Activated naive CD8-positive, alpha-beta T cell treated with anti-CD3 and anti-CD28 coated beads for 36 hours (primary cell): ENCODE data around the gene OTUD3. TPM values are rescaled to one million over a fixed set of nuclear protein-coding genes. Genes with fewer than 3 reads are reported as not detected.
"Not testable (repeated sequence)": the region's sequence is repeated elsewhere in the genome, so short reads cannot be mapped to it uniquely, and the experiment has no call there.

Source experiments
- DNase-seq: peaks from one replicate; pipeline ENCODE4 v3.0.0; 2021
- H3K27ac Mint-ChIP-seq: one replicate; pipeline ENCODE4 v1.8.0; 2022; ENCODE audit warnings: mild to moderate bottlenecking, moderate library complexity, mixed read lengths
- H3K27me3 Mint-ChIP-seq: one replicate; pipeline ENCODE4 v1.8.0; 2022; ENCODE audit warnings: mild to moderate bottlenecking, mixed read lengths
- H3K36me3 Mint-ChIP-seq: one replicate; pipeline ENCODE4 v1.8.0; 2021; ENCODE audit warnings: mild to moderate bottlenecking, mixed read lengths
- H3K4me1 Mint-ChIP-seq: one replicate; pipeline ENCODE4 v1.8.0; 2021; ENCODE audit warnings: mixed read lengths
- H3K4me3 Mint-ChIP-seq: one replicate; pipeline ENCODE4 v1.8.0; 2022; ENCODE audit warnings: mild to moderate bottlenecking, moderate library complexity, mixed read lengths
- H3K9me3 Mint-ChIP-seq: one replicate; pipeline ENCODE4 v1.8.0; 2022; ENCODE audit warnings: mixed read lengths
- total RNA-seq, 2 experiments: library from RNA; stranded (reverse); gene quantifications; one replicate each; pipeline ENCODE4 v1.2.3, GENCODE V29; 2021

OTUD3 gene
- total RNA-seq, 2 experiments from 2014 or later, result 6.2 to 7.3 TPM

DNA sequence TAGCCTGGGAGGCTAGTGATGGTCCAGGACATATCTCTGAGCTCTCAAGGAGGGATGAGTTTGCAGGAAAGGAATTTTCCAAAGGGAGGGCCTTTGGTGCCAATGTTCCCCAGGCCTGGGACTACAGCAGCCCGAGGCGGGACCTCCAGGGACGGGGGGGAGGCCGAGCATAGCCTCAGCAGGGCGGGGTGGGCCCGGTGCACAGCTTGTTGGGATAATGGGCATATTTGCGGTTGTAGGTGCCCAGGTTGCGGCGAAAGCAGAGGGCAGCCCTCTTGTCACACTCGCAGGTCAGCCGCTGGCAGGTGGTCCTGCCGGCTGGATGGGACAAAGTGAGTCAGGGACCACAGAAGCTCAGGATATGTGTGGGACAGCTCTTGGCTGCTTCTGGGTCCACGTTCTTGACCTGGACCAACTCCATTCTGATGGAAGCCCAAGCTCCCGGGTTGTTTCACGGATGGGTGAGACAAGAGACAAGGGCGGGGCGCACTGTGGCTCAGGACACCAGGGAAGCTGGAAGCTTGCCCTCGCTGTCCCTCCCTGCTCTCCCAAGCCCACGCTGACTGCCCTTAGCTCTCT is 38.0 kb downstream of the OTUD3 start:
- peaks cover 3% of the 10 kb centered on the region for H3K4me1 Mint-ChIP-seq

DNA sequence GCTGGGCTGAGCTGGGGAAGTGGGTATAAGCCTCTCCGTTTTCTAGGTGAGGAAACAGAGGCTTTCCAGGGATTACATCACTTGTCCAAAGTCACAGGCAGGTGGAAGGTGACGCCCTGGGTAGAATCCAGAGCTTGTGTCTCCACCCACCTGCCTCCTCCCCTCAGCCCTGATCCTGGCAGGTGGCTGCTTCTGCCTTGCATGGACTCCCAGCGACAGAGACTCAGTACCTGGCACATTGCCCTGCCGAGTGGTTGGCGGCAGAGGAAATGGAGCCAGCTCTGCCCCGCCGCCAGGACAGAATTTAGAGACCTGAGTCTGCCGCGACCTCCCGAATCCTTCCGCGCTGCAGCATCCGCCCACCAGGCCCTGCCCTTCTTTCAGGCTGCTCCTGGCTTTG is 39.1 kb downstream of the OTUD3 start:
- H3K27me3 Mint-ChIP-seq, result no peaks in the 10 kb centered on the region
- H3K4me3 Mint-ChIP-seq, result no peak overlapping the region
- peaks cover 2% of the 10 kb centered on the region for H3K36me3 Mint-ChIP-seq
- H3K9me3 Mint-ChIP-seq, result no peaks in the 10 kb centered on the region
- peaks cover 3% of the 10 kb centered on the region for H3K4me1 Mint-ChIP-seq
- DNase-seq, result no peak
- H3K27ac Mint-ChIP-seq, result no peak overlapping the region

More for the DNA sequence above, 38.0 kb downstream of the OTUD3 start:
- H3K27me3 Mint-ChIP-seq, result no peaks in the 10 kb centered on the region
- H3K27ac Mint-ChIP-seq, result no peak overlapping the region
- H3K9me3 Mint-ChIP-seq, result no peaks in the 10 kb centered on the region
- no peak for DNase-seq
- H3K36me3 Mint-ChIP-seq, result peaks cover 2% of the 10 kb centered on the region
- H3K4me3 Mint-ChIP-seq, result no peak overlapping the region

DNA sequence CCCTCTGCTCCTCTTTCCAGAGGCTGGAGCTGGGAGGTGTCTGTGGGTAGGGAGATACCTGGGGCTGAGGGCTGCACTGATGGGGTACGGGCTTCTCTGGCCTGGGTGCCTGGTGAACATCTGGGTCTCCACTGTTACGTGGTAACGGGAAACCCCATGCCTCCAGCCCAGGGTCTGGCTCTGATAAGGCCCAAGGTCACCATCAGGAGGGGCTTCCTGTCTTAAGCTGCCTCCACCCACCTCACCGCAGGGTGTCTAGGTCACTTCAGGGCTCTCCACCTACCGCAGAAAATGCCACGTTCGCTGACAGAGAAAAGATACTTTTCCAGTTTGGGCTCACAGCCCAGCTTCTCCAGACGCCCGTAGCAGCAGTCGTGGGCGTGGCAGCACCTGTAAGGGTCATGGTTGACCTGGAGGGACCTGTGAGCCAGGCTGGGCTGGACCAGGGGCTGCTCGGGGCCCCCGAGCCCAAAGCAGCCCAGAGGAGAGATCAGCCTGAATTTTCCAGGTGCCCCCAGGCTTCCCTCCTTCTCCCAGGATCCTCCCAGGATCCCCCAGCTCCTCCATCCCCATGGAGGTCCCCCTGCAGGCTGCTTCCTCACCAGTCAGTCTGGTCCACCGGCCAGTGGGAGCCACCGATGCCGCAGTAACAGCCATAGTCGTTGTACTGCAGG is 40.0 kb downstream of the OTUD3 start:
- H3K4me1 Mint-ChIP-seq, result peaks cover 3% of the 10 kb centered on the region
- peaks cover 2% of the 10 kb centered on the region for H3K36me3 Mint-ChIP-seq
- H3K4me3 Mint-ChIP-seq, result no peak overlapping the region
- no peak for DNase-seq
- no peaks in the 10 kb centered on the region for H3K9me3 Mint-ChIP-seq
- no peaks in the 10 kb centered on the region for H3K27me3 Mint-ChIP-seq
- H3K27ac Mint-ChIP-seq, result no peak overlapping the region

DNA sequence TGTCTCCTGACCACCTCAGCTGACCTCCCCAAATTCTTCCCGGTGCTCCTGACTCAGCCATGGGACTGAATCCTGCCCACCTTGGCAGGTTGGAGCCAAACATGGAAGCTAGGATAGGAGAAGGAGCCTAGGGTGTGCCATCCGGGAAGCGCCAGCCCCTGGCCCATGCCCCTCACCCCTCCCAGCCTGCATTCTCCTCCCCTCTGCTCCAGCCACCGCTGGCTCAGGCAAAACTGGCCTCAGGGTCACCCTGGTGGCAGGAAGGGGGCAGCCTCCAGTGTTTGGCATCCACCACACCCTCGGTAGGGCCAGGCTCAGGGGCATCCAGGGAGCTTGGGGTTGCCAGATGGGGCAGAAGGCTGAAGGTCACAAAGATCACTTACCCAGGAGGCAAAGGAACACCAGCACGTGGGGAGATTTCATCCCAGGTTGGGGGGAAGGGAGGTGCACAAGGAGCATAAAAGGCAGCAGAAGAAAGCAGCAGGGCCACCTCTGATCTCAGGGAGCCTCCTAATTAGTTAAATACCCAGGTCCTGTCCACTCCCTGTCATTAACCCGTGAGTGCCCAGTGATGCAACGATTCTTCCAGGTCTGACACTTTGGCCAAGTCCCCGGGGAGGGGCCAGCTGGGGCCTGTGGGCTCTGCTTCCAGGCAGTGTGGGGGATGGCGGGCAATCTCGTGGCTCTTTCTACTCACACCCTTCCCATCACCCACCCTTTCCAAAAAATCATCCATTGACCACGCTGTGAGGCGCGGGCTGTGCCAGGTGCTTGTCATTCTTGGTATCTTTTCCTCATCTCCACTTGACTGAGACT is 41.1 kb downstream of the OTUD3 start, which contains the start of gene PLA2G2E:
TSS of gene PLA2G2E (minus strand) at position 481 of the 816 bp plus-strand sequence. CDS start at position 423, 58 bp downstream.
- DNase-seq, result no peak
- Mint-ChIP-seq H3K27ac (no peak within 1 kb of the TSS), H3K4me3 (no peak within 1 kb of the TSS), H3K4me1 (no peaks in the 10 kb centered on the region), H3K27me3 (no peaks in the 10 kb centered on the region), H3K9me3 (no peaks in the 10 kb centered on the region), H3K36me3 (no peaks in the 10 kb centered on the region)

DNA sequence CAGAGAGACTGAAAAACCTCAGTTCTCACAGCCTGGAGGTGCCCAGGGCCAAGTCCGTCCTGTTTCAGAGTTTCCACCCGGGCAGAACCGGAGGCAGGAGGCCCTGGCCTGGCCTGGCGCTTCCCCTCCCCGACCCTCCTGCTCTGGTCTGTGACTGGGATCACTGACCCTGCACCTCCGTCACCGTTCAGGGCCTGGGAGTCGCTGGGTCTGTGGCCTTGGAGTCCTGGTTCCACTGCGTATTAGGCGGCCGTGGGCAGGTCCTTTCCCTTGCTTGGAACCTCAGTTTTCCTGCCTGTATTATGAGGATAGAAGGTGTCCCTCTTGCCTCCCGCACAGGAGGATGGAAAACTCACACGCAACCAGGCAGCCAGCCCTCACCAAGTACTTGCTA is 41.8 kb downstream of the OTUD3 start:
- H3K4me3 Mint-ChIP-seq, result no peak overlapping the region
- H3K27me3 Mint-ChIP-seq, result no peaks in the 10 kb centered on the region
- H3K4me1 Mint-ChIP-seq, result no peaks in the 10 kb centered on the region
- no peaks in the 10 kb centered on the region for H3K9me3 Mint-ChIP-seq
- no peaks in the 10 kb centered on the region for H3K36me3 Mint-ChIP-seq
- DNase-seq, result no peak
- H3K27ac Mint-ChIP-seq, result no peak overlapping the region

DNA sequence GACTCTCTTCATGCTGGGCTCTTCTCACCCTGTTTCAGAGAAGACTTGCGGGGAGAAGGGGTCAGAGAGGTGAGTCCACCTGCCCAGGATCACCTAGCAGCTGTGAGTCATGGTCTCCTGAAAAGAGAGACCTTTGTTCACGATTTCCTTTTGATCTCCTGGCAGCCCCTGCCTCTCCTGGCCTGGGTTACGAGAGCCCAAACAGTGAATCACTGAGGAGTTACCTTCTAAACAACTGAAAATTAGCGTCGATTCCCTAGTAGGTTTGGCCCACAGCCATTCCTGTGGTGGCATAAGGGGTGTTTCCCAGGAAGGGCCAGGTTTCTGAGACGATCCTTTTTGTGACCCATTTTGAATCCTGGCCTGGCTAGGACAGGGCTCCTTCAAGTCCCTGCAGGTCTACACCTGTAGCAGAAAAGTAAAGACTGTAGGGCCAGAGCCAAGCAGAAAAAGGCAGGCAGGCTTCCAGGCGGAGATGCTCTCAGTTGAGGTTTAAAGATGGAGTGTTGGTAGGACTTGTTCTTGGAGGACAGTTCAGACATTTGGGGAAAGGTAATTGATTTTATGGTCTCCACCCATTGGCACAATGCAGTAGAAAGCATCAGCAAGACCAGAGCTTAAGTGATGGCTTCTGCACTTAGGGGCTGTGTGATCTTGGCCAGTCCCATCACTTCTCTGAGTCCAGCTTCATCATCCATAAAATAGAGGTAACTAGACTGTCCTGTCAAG is 43.3 kb downstream of the OTUD3 start:
- Mint-ChIP-seq H3K36me3 (no peaks in the 10 kb centered on the region), H3K27me3 (no peaks in the 10 kb centered on the region), H3K9me3 (no peaks in the 10 kb centered on the region), H3K4me1 (no peaks in the 10 kb centered on the region), H3K4me3 (no peak overlapping the region), H3K27ac (no peak overlapping the region)
- DNase-seq, result no peak

DNA sequence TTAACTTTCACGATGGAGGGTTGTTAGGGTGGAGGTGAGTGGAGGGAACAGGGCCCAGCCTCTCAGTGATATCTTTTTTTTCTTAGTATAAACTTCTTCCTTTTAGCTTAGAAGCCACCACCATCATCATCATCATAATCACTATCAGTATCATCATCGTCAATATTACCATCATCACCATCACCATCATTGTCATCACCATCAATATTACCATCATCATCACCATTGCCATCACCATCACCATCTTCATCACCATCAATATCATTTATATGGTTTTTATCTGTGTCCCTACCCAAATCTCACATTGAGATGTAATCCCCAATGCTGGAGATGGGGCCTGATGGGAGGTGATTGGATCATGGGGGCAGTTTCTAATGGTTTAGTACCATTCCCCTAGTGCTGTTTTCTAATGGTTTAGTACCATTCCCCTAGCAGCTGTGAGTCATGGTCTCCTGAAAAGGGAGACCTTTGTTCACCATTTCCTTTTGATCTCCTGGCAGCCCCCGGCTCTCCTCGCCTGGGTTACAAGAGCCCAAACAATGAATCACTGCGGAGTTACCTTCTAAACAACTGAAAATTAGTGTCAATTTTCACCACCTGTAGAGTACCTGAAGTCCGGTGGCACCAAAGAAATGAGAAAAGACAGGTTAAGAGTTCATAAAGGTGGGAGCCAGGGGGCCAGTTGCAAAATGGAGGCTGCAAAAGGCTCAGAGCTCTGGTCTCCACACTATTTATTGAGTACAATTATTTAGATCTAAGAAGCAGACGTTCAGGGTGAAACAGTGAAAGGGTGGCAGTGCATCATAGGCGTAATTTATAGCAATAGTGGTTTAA is 44.3 kb downstream of the OTUD3 start:
- no peaks in the 10 kb centered on the region for H3K36me3 Mint-ChIP-seq
- H3K9me3 Mint-ChIP-seq, result peaks cover under 1% of the 10 kb centered on the region
- H3K4me1 Mint-ChIP-seq, result no peaks in the 10 kb centered on the region
- H3K4me3 Mint-ChIP-seq, result no peak overlapping the region
- no peak for DNase-seq
- no peaks in the 10 kb centered on the region for H3K27me3 Mint-ChIP-seq
- no peak overlapping the region for H3K27ac Mint-ChIP-seq

DNA sequence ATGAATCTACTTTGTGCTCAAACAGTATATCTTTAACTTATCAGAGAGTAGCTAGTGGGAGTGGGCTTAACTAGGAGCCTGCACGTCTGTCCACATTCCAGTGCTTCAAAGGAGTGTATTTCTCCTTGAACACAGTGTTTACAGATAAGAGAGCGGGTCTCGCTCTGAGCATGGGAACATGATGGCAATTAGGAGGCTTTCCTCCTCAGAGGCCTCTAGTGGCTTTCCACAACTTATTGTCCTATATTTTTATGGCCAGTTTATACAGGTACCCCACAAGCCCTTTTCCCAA is 44.9 kb downstream of the OTUD3 start:
- not testable (repeated sequence) for H3K9me3 Mint-ChIP-seq, H3K27me3 Mint-ChIP-seq, H3K27ac Mint-ChIP-seq, H3K4me3 Mint-ChIP-seq, DNase-seq, H3K36me3 Mint-ChIP-seq, H3K4me1 Mint-ChIP-seq

DNA sequence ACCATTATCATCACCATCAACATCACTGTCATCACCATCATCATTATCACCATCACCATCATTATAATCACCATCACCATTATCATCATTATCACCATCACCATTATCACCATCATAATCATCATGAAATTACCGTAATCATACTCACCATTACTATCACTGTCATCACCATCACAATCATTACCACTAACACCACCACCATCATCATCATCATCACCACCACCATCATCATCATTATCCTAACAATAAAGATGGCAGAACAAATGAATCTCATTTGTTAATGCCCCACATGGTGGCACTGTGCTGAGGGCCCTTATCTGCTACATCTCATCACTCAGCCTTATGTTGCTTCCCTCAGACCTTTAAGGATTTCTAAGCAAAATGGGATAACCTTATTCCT is 50.7 kb downstream of the OTUD3 start:
- Mint-ChIP-seq H3K4me1 (no peaks in the 10 kb centered on the region), H3K4me3 (no peak overlapping the region), H3K27me3 (no peaks in the 10 kb centered on the region), H3K27ac (no peak overlapping the region), H3K9me3 (peaks cover 13% of the 10 kb centered on the region), H3K36me3 (peaks cover 1% of the 10 kb centered on the region)
- no peak for DNase-seq

DNA sequence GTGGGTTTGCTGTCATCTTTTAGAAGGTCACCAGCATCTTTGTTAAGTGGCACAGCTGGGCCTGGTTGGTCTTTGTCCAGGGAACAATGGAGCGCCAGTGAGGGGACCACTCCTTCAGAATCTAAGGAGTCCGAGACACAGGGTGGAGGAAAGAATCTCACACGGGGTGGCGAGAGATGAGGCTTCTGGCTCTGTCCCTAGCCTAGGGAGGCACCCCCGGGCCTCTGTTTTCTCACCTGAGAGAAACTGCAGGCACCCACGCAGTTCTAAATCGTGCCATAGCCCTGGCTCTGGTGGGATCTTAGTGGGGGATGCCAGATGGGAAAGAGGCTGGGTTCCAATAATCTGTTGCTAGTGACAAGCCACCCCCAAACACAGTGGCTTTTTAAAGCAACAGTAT is 52.1 kb downstream of the OTUD3 start:
- H3K36me3 Mint-ChIP-seq, result peaks cover 1% of the 10 kb centered on the region
- H3K27ac Mint-ChIP-seq, result no peak overlapping the region
- H3K4me3 Mint-ChIP-seq, result no peak overlapping the region
- H3K9me3 Mint-ChIP-seq, result peaks cover 13% of the 10 kb centered on the region
- no peaks in the 10 kb centered on the region for H3K4me1 Mint-ChIP-seq
- no peaks in the 10 kb centered on the region for H3K27me3 Mint-ChIP-seq
- no peak for DNase-seq

DNA sequence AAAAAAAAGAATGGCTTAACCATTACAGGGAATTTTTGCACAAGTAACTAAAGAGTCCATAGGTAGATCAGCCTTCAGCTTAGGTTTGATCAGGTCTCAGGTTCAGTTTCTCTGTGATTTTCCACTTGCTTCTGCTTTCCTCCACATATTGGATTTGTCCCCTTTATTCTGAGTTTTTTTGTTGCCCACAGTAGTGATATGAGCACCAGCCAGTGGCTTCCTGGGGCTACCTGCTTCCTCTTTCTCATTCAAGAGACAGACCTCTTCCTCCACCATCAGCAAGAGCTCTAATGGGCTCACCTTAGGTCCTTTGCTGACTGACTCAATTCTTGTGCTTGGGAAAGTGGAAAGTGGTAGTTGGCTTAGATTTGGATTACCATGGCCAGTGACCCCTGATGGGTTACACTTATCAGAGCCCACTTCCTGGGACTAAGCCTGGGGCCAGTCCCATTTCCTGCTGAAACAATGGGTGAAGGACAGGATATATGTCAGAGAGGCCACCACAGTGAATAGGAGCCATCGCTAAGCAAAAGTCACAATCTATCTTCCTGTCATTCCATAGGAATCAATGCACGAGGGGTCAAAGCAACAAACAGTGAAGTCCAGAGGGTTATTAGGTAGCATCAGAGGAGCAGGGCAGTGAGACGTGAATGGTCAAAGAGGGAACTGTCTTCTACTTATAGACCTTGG is 54.0 kb downstream of the OTUD3 start:
- Mint-ChIP-seq H3K4me3 (no peak overlapping the region), H3K27ac (no peak overlapping the region), H3K4me1 (no peaks in the 10 kb centered on the region), H3K27me3 (no peaks in the 10 kb centered on the region), H3K36me3 (peaks cover 1% of the 10 kb centered on the region), H3K9me3 (peaks cover 13% of the 10 kb centered on the region)
- no peak for DNase-seq

DNA sequence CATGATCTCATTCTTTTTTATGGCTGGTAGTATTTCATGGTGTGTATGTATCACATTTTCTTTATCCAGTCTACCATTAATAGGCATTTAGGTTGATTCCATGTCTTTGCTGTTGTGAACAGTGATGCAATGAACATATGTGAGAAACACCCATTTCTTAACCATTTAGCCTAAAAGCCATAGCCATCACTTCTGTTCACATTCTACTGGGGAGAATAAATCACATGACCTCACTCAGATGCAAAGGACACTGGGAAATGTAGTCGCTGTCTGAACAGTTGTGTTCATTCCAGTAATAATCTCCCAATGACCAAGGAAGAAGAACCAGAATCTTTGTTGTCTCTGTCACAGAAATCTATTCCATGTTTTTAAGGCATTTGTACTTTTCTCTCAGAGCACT is 56.3 kb downstream of the OTUD3 start:
- no peaks in the 10 kb centered on the region for H3K9me3 Mint-ChIP-seq
- no peaks in the 10 kb centered on the region for H3K36me3 Mint-ChIP-seq
- no peak overlapping the region for H3K27ac Mint-ChIP-seq
- H3K4me3 Mint-ChIP-seq, result no peak overlapping the region
- no peaks in the 10 kb centered on the region for H3K27me3 Mint-ChIP-seq
- no peaks in the 10 kb centered on the region for H3K4me1 Mint-ChIP-seq
- no peak for DNase-seq

DNA sequence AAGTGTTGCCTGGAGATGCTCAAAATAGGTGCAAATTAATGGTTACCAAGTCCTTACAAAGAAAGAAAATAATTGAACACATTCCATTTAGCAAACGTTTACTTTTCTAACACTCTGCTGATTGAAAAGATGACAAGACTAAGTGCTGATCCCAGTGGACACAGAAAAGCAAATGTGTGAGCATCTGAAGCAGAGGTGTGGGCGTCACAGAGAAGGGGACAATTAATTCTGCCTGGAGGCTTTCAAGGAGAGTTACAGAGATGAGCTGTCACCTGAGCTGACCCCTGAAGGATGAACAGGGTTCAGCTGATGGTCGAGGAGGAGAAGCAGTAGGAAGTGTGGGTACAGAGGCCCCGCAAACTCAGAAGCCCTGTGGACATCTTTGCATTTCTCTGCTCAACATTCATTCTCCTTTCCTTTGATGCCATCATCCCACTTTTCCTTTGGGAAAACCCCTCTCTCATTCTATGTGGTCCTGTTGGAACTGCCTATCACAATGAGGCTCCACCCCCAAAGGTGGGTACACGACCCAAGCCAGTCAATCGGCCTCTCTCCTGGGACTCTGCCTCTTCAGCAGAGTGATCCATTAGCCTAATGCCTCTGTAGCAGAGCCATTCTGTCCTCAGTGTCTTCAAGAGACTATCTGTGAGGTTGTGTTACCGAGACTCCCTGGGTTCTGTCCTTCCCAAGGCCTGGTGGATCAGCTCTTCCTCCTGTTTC is 58.5 kb downstream of the OTUD3 start:
- Mint-ChIP-seq H3K4me3 (no peak overlapping the region), H3K4me1 (no peaks in the 10 kb centered on the region), H3K36me3 (no peaks in the 10 kb centered on the region), H3K9me3 (no peaks in the 10 kb centered on the region), H3K27me3 (no peaks in the 10 kb centered on the region), H3K27ac (no peak overlapping the region)
- no peak for DNase-seq

DNA sequence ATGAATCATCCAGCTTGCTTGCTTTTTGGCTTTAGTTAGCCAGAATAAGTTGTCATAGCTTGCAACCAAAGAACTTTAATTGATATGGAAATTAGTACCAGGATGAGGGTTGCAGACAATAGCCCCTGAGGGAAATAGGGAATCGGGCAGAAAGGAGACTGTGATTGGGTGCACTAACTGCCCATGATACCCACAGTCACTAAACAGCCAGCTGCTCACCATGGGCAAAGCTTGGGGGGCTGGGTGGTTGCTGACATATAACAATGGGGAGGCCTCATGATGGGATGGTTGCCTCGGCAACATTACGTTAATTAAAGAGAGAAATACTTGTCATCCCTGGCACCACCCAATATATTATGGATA is 59.0 kb downstream of the OTUD3 start:
- H3K9me3 Mint-ChIP-seq, result no peaks in the 10 kb centered on the region
- H3K27ac Mint-ChIP-seq, result no peak overlapping the region
- DNase-seq, result no peak
- H3K27me3 Mint-ChIP-seq, result no peaks in the 10 kb centered on the region
- H3K36me3 Mint-ChIP-seq, result no peaks in the 10 kb centered on the region
- H3K4me1 Mint-ChIP-seq, result peaks cover under 1% of the 10 kb centered on the region
- H3K4me3 Mint-ChIP-seq, result no peak overlapping the region
